ENCODE data around the gene TSPAN11.
"Not testable (repeated sequence)": the region's sequence is repeated elsewhere in the genome, so short reads cannot be mapped to it uniquely, and the experiment has no call there.

TSPAN11 gene

GRCh38 chr12:31005256-31005943, 78.9 kb downstream of the TSPAN11 start:
- DNase-seq, result no peak

- DNase-seq, result no peak
Observed at GRCh38 chr12:31005944-31006361, 79.4 kb downstream of the TSPAN11 start.

GRCh38 chr12:31006416-31007152, 80.0 kb downstream of the TSPAN11 start:
- no peak for DNase-seq

DNA sequence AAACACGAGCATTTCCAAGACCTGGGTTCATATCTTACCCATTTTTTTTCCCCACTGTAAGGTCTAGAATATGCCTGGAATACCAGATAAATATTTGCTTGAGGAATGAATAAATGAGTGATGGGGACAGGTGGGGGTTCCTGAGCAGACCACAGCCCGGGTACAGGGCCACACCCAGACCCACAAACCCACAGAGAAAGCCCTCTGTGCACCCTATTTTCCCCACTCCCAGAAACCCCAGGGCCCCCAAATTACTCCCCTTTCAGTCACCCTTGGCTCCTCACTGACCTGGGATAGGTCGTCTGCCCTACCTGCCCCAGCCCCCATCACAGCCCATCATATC, 80.6 kb downstream of the TSPAN11 start:
- no peak for DNase-seq

- no peak for DNase-seq
Observed at GRCh38 chr12:31007636-31008175, 81.2 kb downstream of the TSPAN11 start.

DNA sequence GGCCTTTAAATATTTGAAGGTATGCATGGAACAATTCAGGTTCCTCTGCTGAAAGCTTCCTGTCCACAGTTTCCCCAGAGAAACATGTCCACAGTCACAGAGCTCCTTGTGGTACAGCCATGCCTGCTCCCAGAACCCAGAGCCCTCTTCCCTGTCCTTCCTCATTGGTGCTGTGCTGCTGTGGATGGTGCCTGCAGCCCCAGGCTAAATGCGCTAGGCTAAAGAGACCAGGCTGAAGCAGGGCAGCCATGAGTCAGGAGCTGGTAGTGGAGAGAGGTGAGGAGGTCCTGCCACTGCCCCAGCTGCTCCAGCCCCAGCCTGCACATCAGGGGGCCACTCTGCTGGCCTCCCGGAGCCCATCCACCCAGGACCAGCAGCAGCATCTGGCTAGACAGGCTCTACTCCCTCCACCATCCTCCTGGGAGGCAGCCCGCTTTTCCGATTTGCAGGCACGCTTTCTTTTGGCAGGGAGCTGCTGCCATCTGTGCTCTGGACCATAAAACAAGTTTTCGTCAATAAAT, 81.8 kb downstream of the TSPAN11 start:
- DNase-seq, result no peak

- no peak for DNase-seq
Observed at GRCh38 chr12:31008961-31009840, 82.7 kb downstream of the TSPAN11 start.

DNA sequence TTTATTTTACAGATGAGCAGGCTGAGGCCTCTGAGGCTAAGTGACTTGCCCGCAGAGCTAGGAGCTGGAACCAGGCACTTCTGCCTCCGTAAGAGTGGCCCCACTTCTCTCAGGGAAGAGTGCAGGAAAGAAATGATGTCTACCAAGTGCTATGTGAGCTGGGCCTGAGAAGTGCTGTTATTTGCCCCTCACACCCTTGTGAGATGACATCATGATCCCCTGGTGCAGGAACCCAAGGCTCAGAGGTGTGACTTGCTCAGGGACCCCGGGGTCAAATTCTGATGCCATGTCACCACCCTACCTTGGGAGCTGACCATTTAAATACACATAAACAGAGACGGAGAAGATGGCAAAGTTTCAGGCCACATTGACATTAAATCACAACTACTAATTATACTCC, 83.4 kb downstream of the TSPAN11 start:
- no peak for DNase-seq

GRCh38 chr12:31011336-31011735, 84.8 kb downstream of the TSPAN11 start:
- DNase-seq, result no peak

- no peak for DNase-seq
Observed at GRCh38 chr12:31011746-31012566, 85.4 kb downstream of the TSPAN11 start.

DNA sequence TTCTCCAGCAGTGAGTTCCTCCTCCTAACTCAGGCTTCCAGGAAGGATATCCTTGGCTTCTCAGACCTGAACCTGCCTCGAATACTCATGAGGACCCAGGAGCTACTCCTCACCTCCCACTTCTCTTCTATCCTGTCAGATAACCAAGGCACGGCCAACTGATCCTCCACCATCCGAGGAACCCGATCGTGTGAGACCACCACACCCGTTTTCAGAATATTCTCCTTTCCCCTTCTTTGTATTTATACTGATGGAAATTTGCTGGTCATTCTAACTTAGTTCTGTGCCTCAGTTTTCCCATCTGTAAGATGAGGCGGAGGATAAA, 86.0 kb downstream of the TSPAN11 start:
- not testable (repeated sequence) for DNase-seq

- DNase-seq, result no peak
Observed at GRCh38 chr12:31015215-31015614, 88.7 kb downstream of the TSPAN11 start.

- no peak for DNase-seq
Observed at GRCh38 chr12:31016057-31016456, 89.5 kb downstream of the TSPAN11 start.

DNA sequence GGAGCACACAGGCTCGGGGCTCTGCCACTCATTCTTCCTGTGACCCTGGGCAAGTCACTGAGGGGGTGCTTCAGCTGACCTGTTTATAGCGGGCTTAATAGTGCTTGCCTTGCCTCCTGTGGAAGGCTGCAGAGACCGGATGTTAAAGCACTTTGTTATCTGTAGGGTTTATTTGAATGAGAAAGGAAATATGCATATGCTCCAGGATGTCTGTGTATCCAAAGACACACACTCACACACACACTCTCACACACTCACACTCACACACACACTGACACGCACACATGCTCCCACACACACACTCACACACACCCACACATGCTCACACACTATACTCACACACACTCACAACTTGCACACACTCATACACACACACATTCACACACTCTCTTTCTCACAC, 91.0 kb downstream of the TSPAN11 start:
- no peak for DNase-seq

DNA sequence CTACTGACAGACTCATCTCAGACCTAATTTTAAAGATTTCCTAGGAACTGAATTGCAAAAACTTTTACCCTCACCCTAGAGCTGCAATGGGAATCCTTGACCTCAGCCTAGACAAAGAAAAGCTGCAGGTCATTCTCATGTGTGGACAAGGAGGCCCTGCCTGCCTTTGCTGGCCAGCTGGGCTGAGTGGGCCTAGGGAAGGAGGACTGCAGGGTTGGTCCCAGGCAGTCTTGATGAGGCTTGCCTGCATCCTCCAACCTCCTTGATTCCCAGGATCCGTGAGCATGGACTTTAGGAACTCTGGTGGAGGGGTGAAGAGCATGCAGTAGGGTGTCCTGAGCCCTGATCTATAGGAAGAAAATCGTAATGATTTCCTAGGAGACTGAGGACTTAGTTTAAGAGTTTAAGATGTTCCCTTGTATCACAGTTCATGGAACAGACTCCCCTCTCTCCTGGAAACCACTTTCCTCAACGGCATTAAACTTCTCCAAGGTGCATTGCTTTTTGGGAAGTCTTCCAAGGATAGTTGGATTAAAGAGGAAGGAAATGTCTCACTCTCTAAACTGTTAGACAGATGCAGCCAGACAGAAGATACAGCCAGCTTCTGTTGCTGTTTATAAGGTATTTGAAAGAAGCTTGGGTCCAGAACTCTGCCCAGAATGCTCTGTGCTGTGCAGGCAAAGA, 91.7 kb downstream of the TSPAN11 start:
- DNase-seq, result no peak

DNA sequence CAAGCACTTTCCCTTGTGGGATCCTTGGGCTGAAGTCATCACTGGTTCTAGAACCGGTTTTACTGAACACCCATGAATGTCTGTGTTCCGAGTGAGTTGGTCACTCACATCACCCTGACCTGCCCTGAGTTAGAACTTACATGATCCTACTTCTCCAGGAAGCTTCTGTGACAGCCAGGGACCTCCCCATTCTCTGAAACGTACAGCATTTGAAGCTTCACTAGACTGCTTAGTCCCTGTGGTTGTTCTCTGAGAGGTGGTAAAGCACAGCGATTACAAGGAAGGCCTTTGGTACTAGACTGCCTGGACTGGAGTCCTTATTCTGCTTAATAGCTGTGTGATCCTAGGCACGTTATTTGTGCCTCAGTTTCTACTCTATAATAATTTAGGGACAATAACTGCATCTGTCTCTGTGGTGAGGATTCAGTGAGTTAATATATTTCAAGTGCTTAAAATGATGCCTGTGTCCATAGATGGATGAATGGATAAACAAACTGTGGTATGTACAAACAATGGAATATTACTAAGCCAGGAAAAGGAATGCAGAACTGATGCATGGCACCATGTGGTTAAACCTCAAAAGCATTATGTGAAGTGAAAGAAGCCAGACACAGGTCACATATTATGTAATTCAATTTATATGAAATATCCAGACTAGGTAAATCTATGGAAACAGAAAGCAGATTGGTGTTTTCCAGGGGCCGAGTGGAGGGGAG, 92.4 kb downstream of the TSPAN11 start:
- DNase-seq, result no peak

DNA sequence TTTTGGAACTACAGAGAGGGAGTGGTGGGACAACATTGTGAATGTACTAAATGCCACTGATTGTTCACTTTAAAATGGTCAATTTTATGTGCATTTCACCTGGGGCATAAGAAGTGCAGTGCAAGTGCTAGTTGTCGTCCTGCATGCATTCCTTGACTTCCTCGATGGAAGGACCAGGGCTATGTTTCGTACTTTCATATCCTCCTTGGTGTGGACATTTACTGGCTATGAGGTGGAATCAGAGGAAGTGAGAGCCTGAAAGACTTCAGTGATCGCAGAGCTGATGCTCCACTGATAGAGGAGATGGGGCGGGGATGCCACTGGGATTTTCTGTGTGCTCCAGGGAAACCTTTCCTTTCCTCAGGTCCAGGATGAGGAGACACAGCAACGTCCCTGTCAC, 93.0 kb downstream of the TSPAN11 start:
- DNase-seq, result no peak

DNA sequence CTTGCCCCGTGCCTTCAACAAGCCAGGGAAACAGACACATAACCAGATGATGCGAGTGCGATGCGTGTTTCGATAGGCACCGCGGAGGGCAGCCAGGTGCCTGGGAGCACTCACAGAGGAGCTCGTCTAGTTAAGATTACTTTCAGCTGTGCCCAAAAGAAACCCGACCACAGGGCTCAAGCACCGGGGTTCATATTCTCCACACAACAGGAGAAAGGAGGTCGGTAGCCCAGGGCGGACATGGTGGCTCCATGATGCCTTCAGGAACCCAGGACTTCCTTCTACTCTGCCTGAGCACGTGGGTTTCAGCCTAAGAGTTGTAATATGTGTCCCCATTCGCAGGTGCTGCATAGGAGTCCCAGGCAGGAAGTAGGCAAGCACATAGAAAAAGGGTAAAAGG, 93.4 kb downstream of the TSPAN11 start:
- DNase-seq, result no peak

- no peak for DNase-seq
Observed at GRCh38 chr12:31020385-31021166, 94.0 kb downstream of the TSPAN11 start.

GRCh38 chr12:31021181-31021580, 94.6 kb downstream of the TSPAN11 start:
- no peak for DNase-seq

Measured in activated effector memory CD4-positive, alpha-beta T cell treated with Interleukin-2 at 50 U/mL for 16 hours (primary cell).